IPS-15b (cell line): ENCODE results near the gene SKI.
"Not testable (repeated sequence)": the region's sequence is repeated elsewhere in the genome, so short reads cannot be mapped to it uniquely, and the experiment has no call there.

ENCODE experiments used
- H3K27me3 ChIP-seq: one replicate; pipeline ENCODE4 v1.6.1; 2013; ENCODE audit warnings: low read length; ENCODE audit not compliant: control insufficient read depth, insufficient read depth
- H3K36me3 ChIP-seq: one replicate; pipeline ENCODE4 v1.6.1; 2013; ENCODE audit warnings: low read length; ENCODE audit not compliant: control insufficient read depth, insufficient read depth
- H3K4me1 ChIP-seq: one replicate; pipeline ENCODE4 v1.6.1; 2013; ENCODE audit warnings: mild to moderate bottlenecking, low read length; ENCODE audit not compliant: control insufficient read depth, insufficient read depth
- H3K4me3 ChIP-seq: one replicate; pipeline ENCODE4 v1.5.1; 2013; ENCODE audit warnings: low read depth, low read length
- H3K9ac ChIP-seq: one replicate; pipeline ENCODE4 v1.6.1; 2013; ENCODE audit warnings: low read depth, mild to moderate bottlenecking, low read length
- H3K9me3 ChIP-seq: one replicate; pipeline ENCODE4 v1.6.1; 2013; ENCODE audit warnings: mild to moderate bottlenecking, low read length; ENCODE audit not compliant: control insufficient read depth, insufficient read depth

The SKI gene

GRCh38 chr1:2327841-2328240 lies 99.7 kb downstream of the SKI start:
- Histone ChIP-seq H3K36me3 (peaks cover 4% of the 10 kb centered on the region), H3K27me3 (no peaks in the 10 kb centered on the region), H3K4me1 (no peaks in the 10 kb centered on the region), H3K9me3 (peaks cover 4% of the 10 kb centered on the region), H3K9ac (no peak overlapping the region), H3K4me3 (no peak overlapping the region)

- Histone ChIP-seq H3K9ac (no peak overlapping the region), H3K36me3 (peaks cover 4% of the 10 kb centered on the region), H3K4me3 (no peak overlapping the region), H3K27me3 (no peaks in the 10 kb centered on the region), H3K9me3 (peaks cover 4% of the 10 kb centered on the region), H3K4me1 (no peaks in the 10 kb centered on the region)
These were observed 100.7 kb downstream of the SKI start for GRCh38 chr1:2328676-2329455.

- no peak overlapping the region for H3K4me3 ChIP-seq
- H3K9ac ChIP-seq = no peak overlapping the region
- H3K36me3 ChIP-seq = peaks cover 4% of the 10 kb centered on the region
- H3K9me3 ChIP-seq = peaks cover 4% of the 10 kb centered on the region
- H3K4me1 ChIP-seq = no peaks in the 10 kb centered on the region
- H3K27me3 ChIP-seq = no peaks in the 10 kb centered on the region
These were observed 101.9 kb downstream of the SKI start for GRCh38 chr1:2330035-2330434.

DNA sequence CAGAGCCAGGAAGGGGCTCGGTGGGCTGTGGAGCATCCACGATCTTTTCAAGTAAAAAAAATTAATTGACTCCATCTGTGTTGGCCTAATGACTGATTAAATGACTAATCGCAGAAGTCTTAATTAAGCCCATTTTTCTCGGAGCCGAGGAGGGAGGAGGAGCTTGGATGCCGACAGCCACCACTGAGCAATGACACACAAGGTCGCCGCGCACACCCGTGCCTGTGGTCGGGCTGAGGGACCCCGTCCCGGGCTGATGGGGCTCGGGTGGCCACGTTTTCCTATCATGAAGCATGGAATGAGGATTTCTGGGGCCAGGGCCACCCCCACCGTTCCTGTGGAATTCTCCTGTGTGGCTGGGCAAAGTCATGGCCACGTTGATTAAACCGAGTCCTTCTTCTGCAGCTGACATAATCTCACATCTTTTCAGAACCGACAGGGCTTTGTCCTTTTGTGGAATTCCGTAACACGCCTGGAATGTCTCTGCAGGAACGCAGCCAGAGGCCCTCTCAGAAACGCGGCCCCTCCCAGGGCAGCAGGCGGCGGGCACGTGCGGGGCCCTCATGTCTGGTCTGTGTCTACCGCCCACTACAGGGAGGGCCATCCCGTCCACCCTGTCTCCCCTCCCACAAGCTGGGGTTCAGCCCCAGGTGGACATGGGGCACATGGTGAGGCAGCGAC lies 102.5 kb downstream of the SKI start:
- Histone ChIP-seq H3K4me3 (no peak overlapping the region), H3K36me3 (peaks cover 4% of the 10 kb centered on the region), H3K9ac (no peak overlapping the region), H3K27me3 (no peaks in the 10 kb centered on the region), H3K4me1 (no peaks in the 10 kb centered on the region), H3K9me3 (peaks cover 4% of the 10 kb centered on the region)

- Histone ChIP-seq H3K9ac (no peak overlapping the region), H3K27me3 (no peaks in the 10 kb centered on the region), H3K4me3 (no peak overlapping the region)
These were observed 103.1 kb downstream of the SKI start for GRCh38 chr1:2331200-2331544.

DNA sequence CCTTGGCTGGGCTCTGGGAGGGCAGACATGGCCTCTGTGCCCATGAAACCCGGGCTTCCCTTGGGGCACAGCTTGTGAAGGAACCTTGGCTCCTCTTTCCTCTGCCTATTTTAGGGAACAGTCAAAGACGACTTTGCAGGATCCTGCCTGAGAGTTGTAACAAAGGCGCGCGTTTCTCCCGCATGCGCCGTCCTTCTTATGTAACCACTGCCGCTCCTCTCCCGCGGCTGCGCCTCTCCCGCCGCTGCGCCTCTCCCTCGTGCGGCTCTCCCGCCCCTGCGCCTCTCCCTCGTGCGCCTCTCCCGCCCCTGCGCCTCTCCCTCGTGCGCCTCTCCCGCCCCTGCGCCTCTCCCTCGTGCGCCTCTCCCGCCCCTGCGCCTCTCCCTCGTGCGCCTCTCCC lies 103.5 kb downstream of the SKI start:
- not testable (repeated sequence) for H3K27me3 ChIP-seq, H3K9me3 ChIP-seq, H3K4me3 ChIP-seq, H3K4me1 ChIP-seq, H3K9ac ChIP-seq, H3K36me3 ChIP-seq

More at GRCh38 chr1:2331200-2331544, 103.1 kb downstream of the SKI start:
- no peaks in the 10 kb centered on the region for H3K4me1 ChIP-seq
- peaks cover 4% of the 10 kb centered on the region for H3K36me3 ChIP-seq
- peaks cover 4% of the 10 kb centered on the region for H3K9me3 ChIP-seq

DNA sequence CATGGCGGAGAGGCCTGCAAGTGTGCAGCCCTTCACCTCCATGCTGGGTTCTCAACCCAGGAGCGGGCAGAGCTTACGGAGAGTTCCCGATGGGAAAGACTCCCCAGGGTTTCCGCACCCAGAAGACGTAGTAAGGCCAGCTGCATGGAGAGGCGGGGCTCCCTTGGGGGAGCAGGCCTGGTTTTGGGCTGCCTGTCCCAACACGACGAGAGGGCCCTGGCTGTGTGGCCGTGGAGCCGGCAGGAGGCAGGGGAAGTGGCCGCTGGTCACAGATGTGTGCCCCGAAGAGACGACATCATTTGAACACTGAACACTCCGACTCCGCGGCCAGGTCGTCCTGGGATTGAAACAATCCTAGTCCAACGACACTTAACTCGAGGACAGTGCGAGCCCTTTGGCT lies 106.2 kb downstream of the SKI start:
- H3K4me3 ChIP-seq = no peak overlapping the region
- H3K4me1 ChIP-seq = no peaks in the 10 kb centered on the region
- H3K36me3 ChIP-seq = peaks cover 4% of the 10 kb centered on the region
- H3K27me3 ChIP-seq = no peaks in the 10 kb centered on the region
- peaks cover 4% of the 10 kb centered on the region for H3K9me3 ChIP-seq
- H3K9ac ChIP-seq = no peak overlapping the region

DNA sequence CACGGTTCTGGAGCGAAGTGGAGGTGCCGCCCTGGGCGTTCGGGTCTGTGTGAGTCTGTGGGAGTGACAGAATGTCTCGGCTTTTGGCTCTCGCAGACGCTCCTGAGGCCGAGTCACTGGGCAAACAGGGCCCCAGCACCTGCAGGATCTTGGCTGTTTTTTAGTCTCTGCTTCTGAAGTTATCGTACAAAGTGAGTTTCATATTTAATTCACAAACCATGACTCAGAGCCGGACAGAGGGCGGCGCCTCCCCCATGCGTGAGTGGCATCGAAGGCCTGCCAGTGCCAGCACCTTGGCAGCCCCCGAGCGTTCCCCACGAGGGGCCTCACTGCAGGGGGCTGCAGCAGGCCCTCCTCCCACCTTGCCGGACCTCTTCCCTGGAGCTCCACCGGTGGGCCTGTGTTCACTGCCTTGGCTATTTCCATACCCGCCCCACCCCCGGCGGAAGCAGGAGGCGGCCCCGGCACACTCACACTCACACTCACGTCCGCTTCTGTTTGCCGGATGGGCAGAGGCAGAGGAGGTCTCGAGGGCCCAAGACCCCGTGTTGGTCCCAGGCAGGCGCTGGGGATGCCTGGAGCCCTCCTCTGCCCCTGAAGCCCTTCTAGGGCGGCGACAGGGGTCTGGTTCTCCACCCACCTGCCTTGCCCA lies 106.9 kb downstream of the SKI start:
- Histone ChIP-seq H3K27me3 (no peaks in the 10 kb centered on the region), H3K9ac (no peak overlapping the region), H3K9me3 (peaks cover 4% of the 10 kb centered on the region), H3K36me3 (peaks cover 4% of the 10 kb centered on the region), H3K4me3 (no peak overlapping the region), H3K4me1 (no peaks in the 10 kb centered on the region)

GRCh38 chr1:2335721-2336455 lies 107.8 kb downstream of the SKI start:
- H3K27me3 ChIP-seq = no peaks in the 10 kb centered on the region
- no peak overlapping the region for H3K9ac ChIP-seq
- no peak overlapping the region for H3K4me3 ChIP-seq
- H3K4me1 ChIP-seq = no peaks in the 10 kb centered on the region
- peaks cover 3% of the 10 kb centered on the region for H3K36me3 ChIP-seq
- peaks cover 4% of the 10 kb centered on the region for H3K9me3 ChIP-seq

- no peaks in the 10 kb centered on the region for H3K4me1 ChIP-seq
- H3K4me3 ChIP-seq = no peak overlapping the region
- no peaks in the 10 kb centered on the region for H3K36me3 ChIP-seq
- no peak overlapping the region for H3K9ac ChIP-seq
- H3K9me3 ChIP-seq = peaks cover 1% of the 10 kb centered on the region
- no peaks in the 10 kb centered on the region for H3K27me3 ChIP-seq
These were observed 108.4 kb downstream of the SKI start for GRCh38 chr1:2336499-2336898.

- no peak overlapping the region for H3K9ac ChIP-seq
- H3K9me3 ChIP-seq = no peaks in the 10 kb centered on the region
- H3K36me3 ChIP-seq = no peaks in the 10 kb centered on the region
- H3K4me1 ChIP-seq = no peaks in the 10 kb centered on the region
- H3K27me3 ChIP-seq = no peaks in the 10 kb centered on the region
- no peak overlapping the region for H3K4me3 ChIP-seq
These were observed 109.0 kb downstream of the SKI start for GRCh38 chr1:2337081-2337480.
